Esophagus muscularis mucosa (tissue), 4 donors: ENCODE data around the gene TOGARAM1.

ENCODE experiments used
- CTCF ChIP-seq, 3 experiments: fragments of 200-600 bp in 2 of 3; fragments of 450-650 bp in 1 of 3; sonication (generic) in 2 of 3; IDR thresholded peaks; one replicate each; pipeline ENCODE4 v1.5.1; 2017 to 2019; ENCODE audit warnings: antibody characterized with exemption in 3 of 3, mild to moderate bottlenecking in 2 of 3, moderate library complexity in 1 of 3
- EP300 ChIP-seq: sonication (generic); formaldehyde crosslinking; IDR thresholded peaks from one replicate; pipeline ENCODE4 v1.6.1; 2017; ENCODE audit warnings: antibody characterized with exemption
- POLR2A ChIP-seq: fragments of 450-650 bp; IDR thresholded peaks from one replicate; pipeline ENCODE4 v1.6.1; 2017; ENCODE audit warnings: antibody characterized with exemption, moderate library complexity, mild to moderate bottlenecking, low read depth
- POLR2AphosphoS5 ChIP-seq, 2 donors: sonication (generic); formaldehyde crosslinking; IDR thresholded peaks; one replicate each; pipeline ENCODE4 v1.6.1; 2017; ENCODE audit warnings: antibody characterized with exemption in 2 of 2

DNA sequence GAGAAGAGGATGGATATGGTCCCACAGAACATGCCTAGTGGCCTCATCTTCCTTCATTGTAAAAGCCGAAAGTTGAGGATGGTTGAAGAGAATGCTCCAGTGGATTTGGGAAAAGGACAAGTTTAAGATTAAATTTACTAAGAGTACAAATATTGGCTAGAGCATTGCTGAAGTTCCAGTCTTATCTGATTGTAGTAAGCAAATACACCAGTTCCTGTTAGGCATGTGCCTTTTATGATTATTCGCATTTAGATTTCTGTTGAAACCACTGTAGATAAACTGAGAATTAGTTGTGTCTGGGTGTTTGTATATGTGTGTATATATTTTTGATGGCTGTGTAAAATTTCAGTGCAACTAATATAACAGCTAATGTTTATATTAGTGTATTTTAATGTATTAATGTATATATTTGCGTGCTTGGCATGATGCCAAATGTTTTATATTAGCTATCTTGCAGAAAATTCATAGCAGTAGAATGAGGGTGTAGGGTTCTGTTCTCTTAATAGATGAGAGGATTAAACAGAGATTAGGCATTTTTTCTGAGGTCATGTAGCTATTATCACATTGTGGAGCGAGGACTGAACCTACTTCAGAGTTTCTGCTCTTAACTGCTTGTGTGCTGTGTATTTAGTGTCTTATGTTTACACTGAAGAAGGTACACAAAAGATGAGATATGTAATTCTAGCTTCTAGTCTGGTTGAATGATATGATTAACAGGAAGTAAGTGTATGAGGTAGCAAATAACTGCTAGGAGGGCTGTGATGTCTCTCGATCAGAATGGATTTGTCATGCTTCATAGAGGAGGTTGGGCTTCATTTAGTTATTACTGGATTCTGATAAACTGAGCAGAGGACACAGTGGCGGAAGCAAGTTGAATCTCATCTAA lies 151.1 kb downstream of the TOGARAM1 start:
- TF ChIP-seq POLR2A (no peak), CTCF (IDR thresholded peaks at IDR 0.05) (no peak), EP300 (no peak), POLR2AphosphoS5 (IDR thresholded peaks at IDR 0.05) (no peak)
